ENCODE data around the gene COL5A1.
"Not testable (repeated sequence)": the region's sequence is repeated elsewhere in the genome, so short reads cannot be mapped to it uniquely, and the experiment has no call there.

The COL5A1 gene

GRCh38 chr9:134658378-134658955, 16.9 kb downstream of the COL5A1 start:
- DNase-seq: no peak

GRCh38 chr9:134659688-134660131, 18.1 kb downstream of the COL5A1 start:
- no peak for DNase-seq

GRCh38 chr9:134660407-134660806, 18.8 kb downstream of the COL5A1 start:
- DNase-seq: no peak

- DNase-seq: no peak
Observed at GRCh38 chr9:134661299-134661698, 19.7 kb downstream of the COL5A1 start.

GRCh38 chr9:134661791-134662142, 20.2 kb downstream of the COL5A1 start:
- no peak for DNase-seq

- no peak for DNase-seq
Observed at GRCh38 chr9:134662143-134662876, 20.7 kb downstream of the COL5A1 start.

GRCh38 chr9:134663084-134663483, 21.5 kb downstream of the COL5A1 start:
- no peak for DNase-seq

GRCh38 chr9:134663753-134664415, 22.3 kb downstream of the COL5A1 start:
- no peak for DNase-seq

GRCh38 chr9:134664446-134664845, 22.8 kb downstream of the COL5A1 start:
- DNase-seq: no peak

GRCh38 chr9:134666208-134666607, 24.6 kb downstream of the COL5A1 start:
- no peak for DNase-seq

- no peak for DNase-seq
Observed at GRCh38 chr9:134666831-134667230, 25.2 kb downstream of the COL5A1 start.

GRCh38 chr9:134668977-134669376, 27.4 kb downstream of the COL5A1 start:
- not testable (repeated sequence) for DNase-seq

GRCh38 chr9:134669399-134669955, 27.9 kb downstream of the COL5A1 start:
- no peak for DNase-seq

GRCh38 chr9:134670042-134670525, 28.5 kb downstream of the COL5A1 start:
- DNase-seq: no peak

GRCh38 chr9:134670851-134671281, 29.3 kb downstream of the COL5A1 start:
- DNase-seq: no peak

- no peak for DNase-seq
Observed at GRCh38 chr9:134671341-134672113, 29.9 kb downstream of the COL5A1 start.

GRCh38 chr9:134676361-134676760, 34.8 kb downstream of the COL5A1 start:
- no peak for DNase-seq

- DNase-seq: no peak
Observed at GRCh38 chr9:134676886-134677285, 35.3 kb downstream of the COL5A1 start.

- DNase-seq: no peak
Observed at GRCh38 chr9:134677743-134678142, 36.1 kb downstream of the COL5A1 start.

- peak; percentile 71 for DNase-seq
Observed at GRCh38 chr9:134678206-134678605, 36.6 kb downstream of the COL5A1 start.

- DNase-seq: no peak
Observed at GRCh38 chr9:134678666-134679443, 37.3 kb downstream of the COL5A1 start.
